Measurements from ENCODE around the gene POLR2E.
A peak's percentile ranks its signal among the peaks of the same experiment; 100 is the strongest.

Gene POLR2E

DNA sequence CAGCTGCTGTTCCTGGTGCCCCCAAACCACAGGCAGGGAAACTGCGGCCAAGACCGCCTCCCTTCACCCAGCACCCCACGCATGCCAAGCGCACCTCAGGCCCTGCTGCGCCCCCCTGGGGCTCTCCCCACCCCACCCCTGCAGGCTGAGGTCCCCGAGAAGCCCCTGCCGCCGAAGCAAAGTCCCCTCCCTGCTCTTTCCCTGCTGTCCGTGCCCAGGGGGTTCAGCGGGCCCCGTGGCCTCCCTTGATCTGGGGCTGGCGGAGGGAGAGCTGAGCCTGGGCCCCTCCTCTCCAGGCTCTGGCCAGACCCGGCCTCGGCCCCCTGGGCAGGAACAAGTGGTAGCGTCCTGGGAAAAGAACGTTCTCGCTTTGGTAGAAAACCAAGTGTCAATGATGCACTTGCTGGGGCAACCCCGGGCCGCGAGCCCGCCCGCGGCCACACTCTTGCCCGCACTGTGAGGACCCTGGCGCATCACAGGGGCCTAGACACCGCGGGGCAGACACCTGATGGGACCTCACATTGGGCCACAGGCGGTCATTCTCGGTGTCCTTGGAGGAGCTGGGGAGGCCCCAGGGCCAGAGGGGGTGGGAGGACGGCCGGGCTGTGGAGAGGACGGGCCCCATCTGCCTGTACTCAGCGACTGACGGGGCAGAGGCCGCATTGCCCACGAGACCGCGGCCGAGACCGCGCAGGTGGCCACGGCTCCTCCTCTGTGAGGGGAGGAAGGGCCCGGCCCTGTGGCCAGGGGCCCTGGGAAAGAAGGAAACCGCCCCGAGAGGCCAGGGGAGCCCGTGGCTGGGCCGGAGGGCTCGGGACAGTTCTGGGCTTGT is 37.6 kb upstream of the POLR2E start:
- Histone ChIP-seq H2AFZ (ENCODE audit: low read length) (peak overlapping the region; percentile 92), H2AK5ac (ENCODE audit: low read depth, low read length) (peak overlapping the region; percentile 93), H3K4me1 (ENCODE audit: control insufficient read depth in 2 of 2, insufficient read depth in 1 of 2, low read depth in 1 of 2, low read length in 2 of 2) (peaks cover 13 to 19% of the 10 kb centered on the region in 2 donors), H3K79me1 (ENCODE audit: low read depth, low read length) (peaks cover 5% of the 10 kb centered on the region), H4K91ac (ENCODE audit: low read depth, low read length, poor library complexity) (peak overlapping the region; percentile 12), H2BK120ac (ENCODE audit: low read depth, low read length) (peak overlapping the region; percentile 76), H3K18ac (ENCODE audit: low read length) (peak overlapping the region; percentile 89), H2BK5ac (ENCODE audit: low read length) (peak overlapping the region; percentile 75), H3K4me3 (ENCODE audit: low read length in 2 of 2) (peak overlapping the region; percentile 48 to 74), H3K4ac (ENCODE audit: low read length) (no peak overlapping the region), H3K36me3 (replicated peaks in 1 of 2; ENCODE audit: control insufficient read depth in 2 of 2, insufficient read depth in 2 of 2, low read length in 2 of 2) (peaks cover 0 to 11% of the 10 kb centered on the region in 2 donors), H4K8ac (ENCODE audit: low read depth, low read length) (no peak overlapping the region), H3K27me3 (ENCODE audit: control insufficient read depth in 3 of 3, insufficient read depth in 3 of 3, low read depth in 1 of 3, low read length in 3 of 3) (no peaks in the 10 kb centered on the region), H3K14ac (ENCODE audit: low read length) (peak overlapping the region; percentile 6), H2BK15ac (ENCODE audit: low read length) (peak overlapping the region; percentile 58), H3K9me3 (replicated peaks in 1 of 2; ENCODE audit: control insufficient read depth in 2 of 2, insufficient read depth in 1 of 2, low read depth in 1 of 2, low read length in 2 of 2) (no peaks in the 10 kb centered on the region), H2BK12ac (ENCODE audit: low read length) (no peak overlapping the region), H3K4me2 (ENCODE audit: insufficient read depth, low read length, poor library complexity, severe bottlenecking) (peak overlapping the region; percentile 76), H3K23ac (ENCODE audit: low read depth, low read length, poor library complexity) (peak overlapping the region; percentile 55), H3K9ac (ENCODE audit: low read depth, low read length, poor library complexity) (peak overlapping the region; percentile 60), H3K27ac (replicated peaks; ENCODE audit: low read length) (no peak overlapping the region)
- WGBS, 2 donors (ENCODE audit: extremely low coverage in 2 of 2, insufficient read length in 2 of 2, insufficient replicate concordance in 1 of 2) = no CpG with 5 or more reads among the region's 48 CpGs
- DNase-seq (ENCODE audit: low spot score) = no peak

DNA sequence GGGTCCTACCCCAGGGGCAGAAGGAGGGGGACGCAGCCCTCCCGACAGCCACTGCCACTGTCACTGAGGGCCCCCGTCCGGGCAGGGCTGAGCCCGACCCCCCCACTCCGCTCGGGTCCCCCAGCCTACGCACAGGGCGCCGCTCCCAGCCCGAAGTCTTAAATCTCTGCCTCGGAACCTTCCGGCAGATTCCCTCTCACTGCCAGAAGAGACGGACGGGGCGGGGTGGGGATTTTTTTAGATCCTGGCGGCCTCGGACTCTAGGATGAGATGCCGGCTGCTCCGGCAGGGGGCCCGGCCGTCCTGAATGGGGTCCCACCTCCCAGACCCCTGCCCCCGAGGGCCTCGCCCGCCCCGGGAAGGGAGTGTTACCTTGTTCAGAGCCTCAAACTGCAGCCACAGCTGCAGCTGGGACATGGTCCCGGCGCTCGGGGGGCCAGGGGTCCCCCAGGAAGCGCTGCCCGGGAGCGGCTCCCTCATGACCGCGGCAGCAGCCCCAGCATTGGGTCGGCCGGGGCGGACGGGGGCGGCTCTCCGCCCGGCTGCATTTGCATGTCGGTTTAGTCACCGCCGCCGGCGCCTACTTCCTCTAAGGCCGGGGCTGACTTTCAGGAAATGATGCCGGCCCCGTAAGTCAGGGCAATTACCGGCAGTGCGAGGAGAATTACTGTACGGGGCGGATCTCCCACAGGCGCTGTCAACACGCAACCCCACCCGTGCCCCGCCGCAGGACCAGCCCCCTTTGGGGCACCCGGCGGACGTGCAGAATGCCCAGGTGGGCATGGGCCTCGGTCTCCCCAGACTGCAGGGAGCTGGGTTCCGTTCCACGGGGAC is 36.8 kb upstream of the POLR2E start:
- Histone ChIP-seq H4K8ac (ENCODE audit: low read depth, low read length) (no peak overlapping the region), H2BK12ac (ENCODE audit: low read length) (no peak overlapping the region), H3K14ac (ENCODE audit: low read length) (no peak overlapping the region), H3K23ac (ENCODE audit: low read depth, low read length, poor library complexity) (peak overlapping the region; percentile 85), H2BK120ac (ENCODE audit: low read depth, low read length) (peak overlapping the region; percentile 76), H3K27me3 (ENCODE audit: control insufficient read depth in 3 of 3, insufficient read depth in 3 of 3, low read depth in 1 of 3, low read length in 3 of 3) (no peaks in the 10 kb centered on the region), H3K18ac (ENCODE audit: low read length) (peak overlapping the region; percentile 89), H3K4me1 (ENCODE audit: control insufficient read depth in 2 of 2, insufficient read depth in 1 of 2, low read depth in 1 of 2, low read length in 2 of 2) (peaks cover 13 to 19% of the 10 kb centered on the region in 2 donors), H3K9ac (ENCODE audit: low read depth, low read length, poor library complexity) (peak overlapping the region; percentile 60), H3K27ac (replicated peaks; ENCODE audit: low read length) (no peak overlapping the region), H2BK5ac (ENCODE audit: low read length) (peak overlapping the region; percentile 75), H3K4ac (ENCODE audit: low read length) (no peak overlapping the region), H2AK5ac (ENCODE audit: low read depth, low read length) (peak overlapping the region; percentile 93), H2AFZ (ENCODE audit: low read length) (peak overlapping the region; percentile 92), H4K91ac (ENCODE audit: low read depth, low read length, poor library complexity) (no peak overlapping the region), H2BK15ac (ENCODE audit: low read length) (peak overlapping the region; percentile 96), H3K4me3 (ENCODE audit: low read length in 2 of 2) (peak overlapping the region; percentile 48 to 74), H3K79me1 (ENCODE audit: low read depth, low read length) (peaks cover 10% of the 10 kb centered on the region), H3K9me3 (replicated peaks in 1 of 2; ENCODE audit: control insufficient read depth in 2 of 2, insufficient read depth in 1 of 2, low read depth in 1 of 2, low read length in 2 of 2) (no peaks in the 10 kb centered on the region), H3K4me2 (ENCODE audit: insufficient read depth, low read length, poor library complexity, severe bottlenecking) (peak overlapping the region; percentile 76), H3K36me3 (replicated peaks in 1 of 2; ENCODE audit: control insufficient read depth in 2 of 2, insufficient read depth in 2 of 2, low read length in 2 of 2) (peaks cover 0 to 20% of the 10 kb centered on the region in 2 donors)
- WGBS, 2 donors (ENCODE audit: extremely low coverage in 2 of 2, insufficient read length in 2 of 2, insufficient replicate concordance in 1 of 2) = no CpG with 5 or more reads among the region's 64 CpGs
- DNase-seq (ENCODE audit: low spot score) = peak; percentile 51

DNA sequence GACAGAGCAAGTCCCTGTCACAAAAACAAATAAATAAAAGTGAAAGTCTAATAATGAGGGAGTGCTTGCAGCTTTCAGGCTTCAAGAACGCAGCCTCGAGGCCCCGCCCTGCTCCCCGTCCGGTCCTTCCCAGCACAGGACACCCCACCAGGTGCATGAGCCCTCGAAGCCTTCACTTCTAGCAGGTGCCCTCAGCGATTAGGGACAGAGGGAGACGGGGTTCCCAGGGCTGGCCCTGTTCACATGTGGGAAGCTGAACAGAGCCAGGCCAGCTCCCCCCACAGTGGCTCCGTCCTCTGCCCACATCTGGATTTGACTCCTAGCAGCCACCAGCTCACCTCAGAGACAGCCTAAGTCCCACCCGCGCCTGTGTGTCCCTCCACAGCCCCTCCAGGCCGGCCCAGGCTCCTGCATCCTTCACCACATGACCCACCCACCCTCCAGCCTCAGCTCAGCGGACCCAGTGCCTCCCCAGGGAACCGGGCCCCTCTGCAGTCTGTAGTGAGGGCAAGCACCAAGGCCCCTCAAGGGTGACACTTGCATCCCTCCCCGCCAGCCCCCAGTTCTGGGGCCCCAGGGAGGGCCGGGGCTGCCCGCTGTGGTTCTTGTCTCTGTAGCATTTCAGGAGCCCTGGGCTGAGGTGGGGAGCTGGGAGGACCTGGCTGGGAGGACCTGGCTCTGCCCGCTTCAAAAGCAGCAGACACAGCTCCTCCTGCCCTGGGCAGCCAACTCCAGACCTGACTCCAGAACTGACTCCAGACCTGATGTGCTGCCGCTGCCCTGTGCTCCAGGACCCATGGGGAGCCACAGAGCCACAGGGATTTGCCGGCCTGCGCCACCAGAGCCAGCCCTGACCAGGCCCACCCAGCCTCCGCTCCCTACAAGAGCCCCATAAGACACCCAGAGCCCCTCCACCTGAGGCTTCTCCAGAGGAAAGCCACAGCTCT is 35.9 kb upstream of the POLR2E start:
- no peak overlapping the region for H3K27ac ChIP-seq (replicated peaks; ENCODE audit: low read length)
- H3K23ac ChIP-seq (ENCODE audit: low read depth, low read length, poor library complexity) = peak overlapping the region; percentile 85
- no CpG with 5 or more reads among the region's 22 CpGs for WGBS, 2 donors (ENCODE audit: extremely low coverage in 2 of 2, insufficient read length in 2 of 2, insufficient replicate concordance in 1 of 2)
- no peak overlapping the region for H2BK12ac ChIP-seq (ENCODE audit: low read length)
- peak overlapping the region; percentile 94 for H3K14ac ChIP-seq (ENCODE audit: low read length)
- peak overlapping the region; percentile 92 for H2AFZ ChIP-seq (ENCODE audit: low read length)
- H3K79me1 ChIP-seq (ENCODE audit: low read depth, low read length) = peaks cover 12% of the 10 kb centered on the region
- peak overlapping the region; percentile 8 to 48 for H3K4me3 ChIP-seq (ENCODE audit: low read length in 2 of 2)
- peak overlapping the region; percentile 91 for H2AK5ac ChIP-seq (ENCODE audit: low read depth, low read length)
- no peak overlapping the region for H3K4me2 ChIP-seq (ENCODE audit: insufficient read depth, low read length, poor library complexity, severe bottlenecking)
- no peak overlapping the region for H4K8ac ChIP-seq (ENCODE audit: low read depth, low read length)
- H2BK120ac ChIP-seq (ENCODE audit: low read depth, low read length) = peak overlapping the region; percentile 61
- H4K91ac ChIP-seq (ENCODE audit: low read depth, low read length, poor library complexity) = no peak overlapping the region
- no peak overlapping the region for H3K9ac ChIP-seq (ENCODE audit: low read depth, low read length, poor library complexity)
- H3K4me1 ChIP-seq (ENCODE audit: control insufficient read depth in 2 of 2, insufficient read depth in 1 of 2, low read depth in 1 of 2, low read length in 2 of 2) = peaks cover 13 to 19% of the 10 kb centered on the region in 2 donors
- peak overlapping the region; percentile 37 for H3K4ac ChIP-seq (ENCODE audit: low read length)
- H3K36me3 ChIP-seq (replicated peaks in 1 of 2; ENCODE audit: control insufficient read depth in 2 of 2, insufficient read depth in 2 of 2, low read length in 2 of 2) = peaks cover 0 to 28% of the 10 kb centered on the region in 2 donors
- H2BK15ac ChIP-seq (ENCODE audit: low read length) = peak overlapping the region; percentile 96
- no peaks in the 10 kb centered on the region for H3K27me3 ChIP-seq (ENCODE audit: control insufficient read depth in 3 of 3, insufficient read depth in 3 of 3, low read depth in 1 of 3, low read length in 3 of 3)
- H3K9me3 ChIP-seq (replicated peaks in 1 of 2; ENCODE audit: control insufficient read depth in 2 of 2, insufficient read depth in 1 of 2, low read depth in 1 of 2, low read length in 2 of 2) = no peaks in the 10 kb centered on the region
- no peak for DNase-seq (ENCODE audit: low spot score)
- peak overlapping the region; percentile 75 for H2BK5ac ChIP-seq (ENCODE audit: low read length)
- H3K18ac ChIP-seq (ENCODE audit: low read length) = peak overlapping the region; percentile 85
